Stimulated activated naive CD4-positive, alpha-beta T cell (primary cell): ENCODE measurements around the gene ITGA11.

Experiments
- DNase-seq, 6 experiments: peaks; one replicate each; lab custom pipeline; 2025; lab: John Stamatoyannopoulos, UW

ITGA11 gene

GRCh38 chr15:68311464-68311835, 120.5 kb downstream of the ITGA11 start:
- DNase-seq = no peak

GRCh38 chr15:68310804-68311463, 121.0 kb downstream of the ITGA11 start:
- no peak for DNase-seq

- DNase-seq = no peak
These were observed 121.7 kb downstream of the ITGA11 start for GRCh38 chr15:68310178-68310803.

GRCh38 chr15:68309024-68309423, 122.9 kb downstream of the ITGA11 start:
- DNase-seq = no peak

GRCh38 chr15:68307131-68307928, 124.6 kb downstream of the ITGA11 start:
- no peak for DNase-seq

- DNase-seq = no peak
These were observed 126.5 kb downstream of the ITGA11 start for GRCh38 chr15:68305420-68305871.

- DNase-seq = no peak
These were observed 127.2 kb downstream of the ITGA11 start for GRCh38 chr15:68304589-68305337.

GRCh38 chr15:68303560-68304436, 128.2 kb downstream of the ITGA11 start:
- no peak for DNase-seq

- DNase-seq = no peak
These were observed 128.8 kb downstream of the ITGA11 start for GRCh38 chr15:68303134-68303533.

- DNase-seq = no peak
These were observed 129.2 kb downstream of the ITGA11 start for GRCh38 chr15:68302729-68303128.

GRCh38 chr15:68301301-68301700, 130.7 kb downstream of the ITGA11 start:
- DNase-seq = no peak

- no peak for DNase-seq
These were observed 131.6 kb downstream of the ITGA11 start for GRCh38 chr15:68300115-68300940.

- no peak for DNase-seq
These were observed 132.5 kb downstream of the ITGA11 start for GRCh38 chr15:68299436-68299835.

- DNase-seq = peak in 3 of 6 experiments; percentile 35 to 43 (median 40)
These were observed 133.0 kb downstream of the ITGA11 start for GRCh38 chr15:68298882-68299381.

GRCh38 chr15:68298336-68298735, 133.6 kb downstream of the ITGA11 start:
- no peak for DNase-seq

GRCh38 chr15:68295014-68295805, 136.8 kb downstream of the ITGA11 start:
- no peak for DNase-seq

GRCh38 chr15:68292967-68293366, 139.0 kb downstream of the ITGA11 start:
- no peak for DNase-seq

- no peak for DNase-seq
These were observed 139.7 kb downstream of the ITGA11 start for GRCh38 chr15:68292157-68292781.

- no peak for DNase-seq
These were observed 141.2 kb downstream of the ITGA11 start for GRCh38 chr15:68290715-68291114.
